IPS DF 6.9 (cell line): ENCODE data around the gene FKBP6.
A peak's percentile ranks its signal among the peaks of the same experiment; 100 is the strongest.
"Not testable (repeated sequence)": the region's sequence is repeated elsewhere in the genome, so short reads cannot be mapped to it uniquely, and the experiment has no call there.

ENCODE experiments used
- DNase-seq: peaks from one replicate; pipeline ENCODE4 v3.0.0-alpha.2; 2013; ENCODE audit warnings: low read depth, low spot score
- H3K27ac ChIP-seq: one replicate; pipeline ENCODE4 v1.5.1; 2013; ENCODE audit warnings: low read length, control low read depth
- H3K27me3 ChIP-seq: 2 replicates; pipeline ENCODE4 v1.6.1; 2013; ENCODE audit warnings: mild to moderate bottlenecking, low read length; ENCODE audit not compliant: control insufficient read depth, insufficient read depth
- H3K36me3 ChIP-seq: 2 replicates; pipeline ENCODE4 v1.6.1; 2013; ENCODE audit warnings: low read length; ENCODE audit not compliant: control insufficient read depth, insufficient read depth
- H3K4me1 ChIP-seq: 2 replicates; pipeline ENCODE4 v1.6.1; 2013; ENCODE audit warnings: low read length; ENCODE audit not compliant: control insufficient read depth, insufficient read depth
- H3K4me3 ChIP-seq: 2 replicates; pipeline ENCODE4 v1.5.1; 2013; ENCODE audit warnings: mild to moderate bottlenecking, low read length
- H3K9me3 ChIP-seq: 2 replicates; pipeline ENCODE4 v1.6.1; 2013; ENCODE audit warnings: low read length, inconsistent platforms; ENCODE audit not compliant: control insufficient read depth, insufficient read depth
- WGBS: extraction: QIAGEN DNeasy Blood & Tissue Kit; methylation state at CpG from one replicate; pipeline ENCODE4 v1.1.7; 2013; ENCODE audit warnings: mixed read lengths, missing lambda C conversion rate; ENCODE audit not compliant: insufficient read length, insufficient coverage; 5-methylcytosine and 5-hydroxymethylcytosine counted together

Gene FKBP6

DNA sequence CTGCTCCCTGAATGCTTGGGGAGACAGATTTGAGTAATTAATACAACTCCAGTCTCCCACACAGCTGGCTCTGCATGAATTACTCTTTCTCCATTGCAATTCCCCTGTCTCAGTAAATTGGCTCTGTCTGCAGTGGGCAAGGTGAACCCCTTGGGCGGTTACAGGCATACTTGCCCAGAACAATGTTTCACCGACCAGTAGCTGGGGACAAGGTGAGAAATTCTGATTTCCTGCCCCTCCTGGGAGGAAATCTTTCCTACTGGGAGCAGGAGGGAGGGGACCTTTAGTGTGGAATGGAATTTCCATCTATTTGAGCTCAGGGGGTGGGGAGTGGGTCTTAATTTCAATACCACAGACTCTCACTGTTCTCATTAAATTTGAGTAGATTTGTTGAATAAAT, 63.4 kb downstream of the FKBP6 start:
- 0 out of 2 replicates have a peak, but pooled peaks cover 1% of the 10 kb centered on the region for H3K27me3 ChIP-seq
- DNase-seq, result no peak
- no peak overlapping the region for H3K27ac ChIP-seq
- H3K9me3 ChIP-seq, result no peaks in the 10 kb centered on the region
- H3K36me3 ChIP-seq, result no peaks in the 10 kb centered on the region
- WGBS, result no CpG with 5 or more reads among the region's 2 CpGs
- no peak overlapping the region for H3K4me3 ChIP-seq
- H3K4me1 ChIP-seq, result no peaks in the 10 kb centered on the region

DNA sequence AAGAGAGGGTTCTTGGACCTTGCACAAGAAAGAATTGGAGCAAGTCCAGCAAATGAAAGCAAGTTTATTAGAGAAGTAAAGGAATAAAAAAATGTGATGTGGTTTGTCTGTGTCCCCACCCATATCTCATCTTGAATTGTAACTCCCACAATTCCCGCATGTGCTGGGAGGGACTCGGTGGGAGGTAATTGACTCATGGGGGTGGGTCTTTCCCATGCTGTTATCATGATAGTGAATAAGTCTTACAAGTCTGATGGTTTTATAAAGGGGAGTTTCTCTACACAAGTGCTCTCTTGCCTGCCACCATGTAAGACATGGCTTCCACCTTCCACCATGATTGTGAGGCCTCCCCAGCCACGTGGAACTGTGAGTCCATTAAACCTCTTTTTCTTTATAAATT, 66.5 kb downstream of the FKBP6 start:
- no peak for DNase-seq
- Histone ChIP-seq H3K4me3 (no peak overlapping the region), H3K4me1 (peaks cover 2% of the 10 kb centered on the region), H3K27me3 (0 out of 2 replicates have a peak, but pooled peaks cover 1% of the 10 kb centered on the region), H3K9me3 (no peaks in the 10 kb centered on the region), H3K36me3 (no peaks in the 10 kb centered on the region), H3K27ac (no peak overlapping the region)
- WGBS, result no CpG with 5 or more reads among the region's 3 CpGs

DNA sequence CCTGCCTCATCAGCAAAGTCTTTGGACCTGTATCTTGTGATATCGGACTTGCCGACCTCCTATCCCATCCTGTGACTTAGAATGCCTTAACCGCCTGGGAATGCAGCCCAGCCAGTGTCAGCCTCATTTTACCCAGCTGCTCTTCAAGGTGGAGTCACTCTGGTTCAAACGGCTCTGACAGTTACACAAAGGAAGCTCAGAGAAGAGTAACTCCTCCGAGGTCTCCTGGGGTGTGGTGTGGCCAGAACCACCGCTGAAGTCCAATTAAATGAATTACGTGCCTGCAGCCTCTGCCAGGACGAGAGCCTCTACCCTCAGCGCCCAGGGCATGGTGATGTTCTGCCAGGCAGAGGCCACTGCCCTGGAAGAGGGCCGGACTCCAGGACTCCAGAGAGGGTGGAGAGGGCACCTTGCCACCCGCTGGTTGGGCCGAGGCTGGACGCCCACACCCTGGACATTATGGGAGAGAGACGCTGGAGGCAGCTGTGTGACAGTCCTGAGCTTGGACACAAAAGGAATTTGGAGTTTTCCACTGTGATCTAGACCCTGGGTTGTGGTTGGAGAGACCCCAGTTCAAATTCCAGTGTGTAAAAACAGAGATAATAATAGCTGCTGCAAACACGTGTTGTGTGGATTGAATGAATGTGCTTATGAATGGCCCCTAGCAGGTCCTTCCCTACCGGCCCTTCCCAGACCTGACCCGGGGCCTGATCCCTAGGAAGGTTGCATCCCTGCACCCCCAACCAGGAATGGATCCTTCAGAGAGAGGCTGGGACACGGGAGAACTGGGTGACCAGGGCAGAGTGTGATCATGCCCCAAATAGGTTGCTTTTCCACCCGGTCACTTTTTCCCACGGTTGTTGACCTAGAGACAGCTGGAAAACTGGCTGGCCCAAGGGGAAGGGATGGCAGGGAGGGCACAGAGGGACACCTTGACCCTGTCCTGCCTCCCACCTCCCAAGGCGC, 67.9 kb downstream of the FKBP6 start:
- Histone ChIP-seq H3K9me3 (no peaks in the 10 kb centered on the region), H3K4me1 (peaks cover 2% of the 10 kb centered on the region), H3K4me3 (no peak overlapping the region), H3K27me3 (no peaks in the 10 kb centered on the region), H3K36me3 (no peaks in the 10 kb centered on the region), H3K27ac (no peak overlapping the region)
- no CpG with 5 or more reads among the region's 21 CpGs for WGBS
- DNase-seq, result no peak

DNA sequence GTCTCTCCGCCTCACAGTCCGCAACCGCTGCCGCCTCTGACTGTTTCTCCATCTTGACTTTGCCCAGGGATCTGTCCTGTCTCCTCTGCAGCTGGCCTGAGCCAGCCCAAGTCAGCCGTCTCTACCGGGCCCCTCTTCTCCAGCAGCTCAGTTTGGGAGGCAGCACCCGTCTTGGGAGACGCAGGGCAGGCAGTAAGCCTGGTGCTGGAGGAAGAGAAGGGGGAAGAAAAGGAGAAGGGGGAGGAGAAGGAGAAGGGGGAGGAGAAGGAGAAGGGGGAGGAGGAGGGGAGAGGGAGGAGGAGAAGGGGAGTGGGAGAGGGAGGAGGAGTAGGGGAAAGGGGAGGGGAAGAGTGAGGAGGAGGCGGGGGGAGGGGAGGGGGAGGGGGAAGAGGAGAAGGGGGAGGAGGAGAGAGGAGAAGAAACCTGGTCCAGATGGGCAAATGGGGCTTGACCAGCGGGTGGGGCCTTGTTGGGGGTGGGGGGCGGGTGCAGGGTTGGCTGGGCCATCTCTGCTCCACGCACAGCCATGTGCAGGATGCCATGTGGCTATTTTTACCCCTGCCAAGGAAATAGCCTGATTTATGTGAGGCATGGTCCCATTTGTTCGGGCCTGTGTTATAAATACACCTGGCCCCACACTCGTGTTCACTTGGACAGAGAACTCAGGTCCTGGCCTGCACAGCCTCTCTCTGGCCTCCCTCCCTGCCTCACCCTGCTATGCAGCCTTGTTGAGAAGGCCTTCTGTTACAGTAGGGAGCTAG, 69.7 kb downstream of the FKBP6 start:
- Histone ChIP-seq H3K36me3 (no peaks in the 10 kb centered on the region), H3K9me3 (no peaks in the 10 kb centered on the region), H3K27me3 (no peaks in the 10 kb centered on the region), H3K4me3 (peak overlapping the region; percentile 19; the same call in 1 of the 2 replicates), H3K4me1 (peaks cover 2% of the 10 kb centered on the region), H3K27ac (no peak overlapping the region)
- DNase-seq, result no peak
- WGBS, result no CpG with 5 or more reads among the region's 14 CpGs

DNA sequence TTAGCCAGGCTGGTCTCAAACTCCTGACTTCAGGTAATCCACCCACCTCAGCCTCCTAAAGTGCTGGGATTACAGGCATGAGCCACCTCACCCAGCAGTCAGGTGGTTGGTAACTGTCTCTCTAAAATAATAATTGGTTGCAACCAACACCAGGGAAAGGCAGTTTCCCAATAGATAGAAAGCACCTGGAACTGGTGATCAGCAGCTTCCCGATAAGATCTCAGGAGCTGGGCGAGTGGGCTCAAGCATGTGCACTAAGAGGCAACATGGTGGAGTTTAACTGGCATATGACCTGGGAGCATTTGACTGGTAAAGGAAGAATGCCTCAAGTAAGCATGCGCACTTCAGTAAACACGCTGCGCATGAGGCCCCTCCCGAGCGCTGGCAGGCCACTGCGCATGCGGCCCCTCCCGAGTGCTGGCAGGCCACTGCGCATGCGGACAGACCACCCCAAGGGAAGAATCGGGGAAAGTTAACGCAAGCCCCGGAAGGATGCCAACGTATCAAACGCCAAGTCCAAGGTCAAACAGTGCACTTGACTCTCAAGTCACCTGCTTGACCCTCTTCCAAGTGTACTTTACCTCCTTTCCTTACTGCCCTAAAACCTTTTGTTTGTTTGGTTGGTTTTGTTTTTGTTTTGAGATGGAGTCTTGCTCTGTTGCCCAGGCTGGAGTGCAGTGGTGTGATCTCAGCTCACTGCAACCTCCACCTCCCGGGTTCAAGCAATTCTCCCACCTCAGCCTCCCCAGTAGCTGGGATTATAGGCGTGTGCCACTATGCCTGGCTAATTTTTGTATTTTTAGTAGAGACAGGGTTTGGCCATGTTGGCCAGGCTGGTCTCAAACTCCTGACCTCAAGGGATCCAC, 71.5 kb downstream of the FKBP6 start:
- H3K9me3 ChIP-seq, H3K4me1 ChIP-seq, H3K27me3 ChIP-seq, H3K27ac ChIP-seq, DNase-seq, H3K4me3 ChIP-seq, H3K36me3 ChIP-seq: not testable (repeated sequence)
- no CpG with 5 or more reads among the region's 19 CpGs for WGBS

DNA sequence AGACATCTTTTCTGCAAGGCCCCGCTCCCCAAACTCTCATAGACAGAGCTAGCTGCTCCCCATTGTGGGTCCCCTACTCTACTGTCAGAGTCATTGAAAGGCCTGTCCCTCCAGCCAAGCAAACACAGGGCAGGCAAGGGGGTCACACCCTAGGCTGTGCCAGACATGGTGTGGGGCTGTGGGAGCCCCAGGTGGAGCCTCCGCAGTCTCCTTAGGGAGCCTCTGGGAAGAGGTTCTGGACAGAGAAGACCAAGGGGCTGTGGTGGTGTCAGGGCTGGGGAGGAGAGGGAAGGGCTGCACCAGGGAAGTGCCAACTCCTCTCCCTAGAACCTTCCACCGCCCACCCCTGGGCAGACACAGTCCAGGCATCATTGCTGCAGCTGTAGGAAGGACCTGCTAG, 76.9 kb downstream of the FKBP6 start:
- not testable (repeated sequence) for DNase-seq, H3K36me3 ChIP-seq, H3K9me3 ChIP-seq, H3K27ac ChIP-seq, H3K4me3 ChIP-seq, H3K27me3 ChIP-seq, H3K4me1 ChIP-seq
- no CpG with 5 or more reads among the region's 3 CpGs for WGBS
